GM11168 (cell line): ENCODE measurements around the gene ADGRV1.
"Not testable (repeated sequence)": the region's sequence is repeated elsewhere in the genome, so short reads cannot be mapped to it uniquely, and the experiment has no call there.

ENCODE experiments used
- in situ Hi-C: fragments of 300-500 bp; cut with MboI; formaldehyde crosslinking; loops from one replicate; pipeline ENCODE4 v1.12.0; 2022; ENCODE audit warnings: low sequenced_read_pairs; ENCODE audit not compliant: unreplicated experiment

The ADGRV1 gene

GRCh38 chr5:90888511-90889324 is 330.1 kb downstream of the ADGRV1 start:
- in situ Hi-C loops, result no loop called here

GRCh38 chr5:90889325-90889600 is 330.7 kb downstream of the ADGRV1 start:
- in situ Hi-C loops, result no loop called here

GRCh38 chr5:90890180-90890579 is 331.6 kb downstream of the ADGRV1 start:
- in situ Hi-C loops, result no loop called here

GRCh38 chr5:90894866-90895420 is 336.3 kb downstream of the ADGRV1 start:
- in situ Hi-C loops, result no loop called here

GRCh38 chr5:90897618-90898017 is 339.0 kb downstream of the ADGRV1 start:
- in situ Hi-C loops, result no loop called here

- in situ Hi-C loops, result no loop called here
Observed at GRCh38 chr5:90898326-90899013, 339.9 kb downstream of the ADGRV1 start.

GRCh38 chr5:90899014-90899604 is 340.5 kb downstream of the ADGRV1 start:
- in situ Hi-C loops, result no loop called here

GRCh38 chr5:90901261-90901660 is 342.7 kb downstream of the ADGRV1 start:
- in situ Hi-C loops, result no loop called here

- in situ Hi-C loops, result no loop called here
Observed at GRCh38 chr5:90902170-90902569, 343.6 kb downstream of the ADGRV1 start.

- in situ Hi-C loops, result no loop called here
Observed at GRCh38 chr5:90902651-90903386, 344.2 kb downstream of the ADGRV1 start.

- in situ Hi-C loops, result no loop called here
Observed at GRCh38 chr5:90909101-90909503, 350.5 kb downstream of the ADGRV1 start.

GRCh38 chr5:90909940-90910339 is 351.3 kb downstream of the ADGRV1 start:
- in situ Hi-C loops, result no loop called here

GRCh38 chr5:90911169-90911568 is 352.6 kb downstream of the ADGRV1 start:
- in situ Hi-C loops, result no loop called here

GRCh38 chr5:90912476-90912875 is 353.9 kb downstream of the ADGRV1 start:
- in situ Hi-C loops, result no loop called here

GRCh38 chr5:90915393-90915792 is 356.8 kb downstream of the ADGRV1 start:
- in situ Hi-C loops, result no loop called here

- in situ Hi-C loops, result no loop called here
Observed at GRCh38 chr5:90916947-90917800, 358.6 kb downstream of the ADGRV1 start.

GRCh38 chr5:90917928-90918668 is 359.5 kb downstream of the ADGRV1 start:
- in situ Hi-C loops, result no loop called here

- in situ Hi-C loops, result no loop called here
Observed at GRCh38 chr5:90921418-90921973, 362.9 kb downstream of the ADGRV1 start.

- in situ Hi-C loops, result not testable (repeated sequence)
Observed at GRCh38 chr5:90924222-90924621, 365.6 kb downstream of the ADGRV1 start.
